Muscle of arm (tissue), 12 donors: ENCODE data around the gene FCRL2. TPM values are rescaled to one million over a fixed set of nuclear protein-coding genes. Genes with fewer than 3 reads are reported as not detected.
A peak's percentile ranks its signal among the peaks of the same experiment; 100 is the strongest.
"Not testable (repeated sequence)": the region's sequence is repeated elsewhere in the genome, so short reads cannot be mapped to it uniquely, and the experiment has no call there.

Experiments
- DNase-seq: peaks from one replicate; pipeline ENCODE4 v3.0.0-alpha.2; 2013
- polyA plus RNA-seq, 12 donors: library from polyadenylated mRNA; unstranded; fragments of 120-200 nt; gene quantifications; one replicate each; pipeline ENCODE4 v1.2.1, GENCODE V29; 2013; ENCODE audit not compliant: insufficient read length in 12 of 12

The FCRL2 gene
- polyA plus RNA-seq, 12 donors = 0.11 to 0.54 (median 0.24) TPM; not detected in 9

DNA sequence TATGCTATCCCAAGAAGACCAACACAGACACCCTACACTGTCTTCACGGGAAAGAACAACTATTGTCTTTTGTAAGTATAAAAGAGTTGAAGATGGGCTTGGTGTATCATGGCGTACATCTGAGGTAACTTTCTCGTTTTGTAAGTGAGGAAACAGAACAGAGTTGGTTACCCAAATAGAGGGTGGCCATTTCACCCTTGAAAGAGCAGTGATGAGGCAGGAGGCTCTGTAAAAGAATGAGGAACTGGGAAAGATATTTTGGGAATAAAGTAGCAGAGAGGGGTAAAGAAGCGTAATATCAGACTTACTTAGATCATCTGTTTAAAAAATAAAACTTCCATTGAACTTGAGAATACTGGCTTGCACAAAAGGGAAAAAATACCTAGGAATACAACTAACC is 18.9 kb downstream of the FCRL2 start:
- no peak for DNase-seq

GRCh38 chr1:157753611-157754010 is 23.3 kb downstream of the FCRL2 start:
- DNase-seq = no peak

- DNase-seq = no peak
These were observed 25.6 kb downstream of the FCRL2 start for GRCh38 chr1:157751283-157751682.

- no peak for DNase-seq
These were observed 28.6 kb downstream of the FCRL2 start for GRCh38 chr1:157748262-157748817.

DNA sequence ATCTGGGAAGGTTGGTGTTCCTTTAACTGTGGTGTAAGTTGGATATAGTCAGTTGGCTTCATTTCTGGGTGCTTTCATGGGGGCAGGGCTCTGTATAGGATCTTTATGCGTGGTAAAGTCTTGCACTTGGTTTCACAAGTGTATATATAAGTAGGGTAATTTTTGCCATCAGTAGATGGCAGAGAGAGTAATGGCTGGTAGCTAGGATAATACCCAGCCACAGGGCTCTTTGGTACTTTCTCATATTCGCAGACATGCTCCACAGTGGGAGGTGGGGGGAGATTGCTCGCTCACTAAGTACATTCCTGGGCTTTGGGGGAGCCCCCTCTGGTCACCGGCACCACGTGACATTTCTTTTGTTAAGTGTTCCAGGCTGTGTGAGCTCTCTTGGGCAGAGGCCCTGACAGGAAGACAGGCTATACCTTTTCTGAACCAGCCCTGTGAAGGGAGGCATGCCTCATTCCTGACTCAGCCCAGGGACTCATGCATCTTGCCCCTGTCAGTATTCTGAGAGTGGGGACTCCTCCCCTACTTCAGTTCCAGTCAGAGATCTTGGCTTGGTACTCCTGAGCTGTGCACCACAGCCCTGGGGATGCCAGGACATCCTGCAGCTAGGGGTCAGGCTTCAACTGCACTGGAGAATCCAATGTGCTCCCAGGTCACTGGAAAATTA is 37.6 kb downstream of the FCRL2 start:
- DNase-seq = no peak

DNA sequence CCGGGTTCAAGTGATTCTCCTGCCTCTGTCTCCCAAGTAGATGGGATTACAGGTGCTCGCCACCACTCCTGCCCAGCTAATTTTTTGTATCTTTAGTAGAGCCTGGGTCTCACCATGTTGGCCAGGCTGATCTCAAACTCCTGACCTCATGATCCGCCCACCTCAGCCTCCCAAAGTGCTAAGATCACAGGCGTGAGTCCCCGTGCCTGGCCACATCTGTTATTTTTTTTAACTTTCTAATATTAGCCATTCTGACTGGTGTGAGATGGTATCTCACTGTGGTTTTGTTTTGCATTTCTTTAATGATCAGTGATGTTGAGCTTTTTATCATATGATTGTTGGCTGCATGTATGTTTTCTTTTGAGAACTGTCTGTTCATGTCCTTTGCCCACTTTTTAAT is 40.9 kb downstream of the FCRL2 start:
- not testable (repeated sequence) for DNase-seq

DNA sequence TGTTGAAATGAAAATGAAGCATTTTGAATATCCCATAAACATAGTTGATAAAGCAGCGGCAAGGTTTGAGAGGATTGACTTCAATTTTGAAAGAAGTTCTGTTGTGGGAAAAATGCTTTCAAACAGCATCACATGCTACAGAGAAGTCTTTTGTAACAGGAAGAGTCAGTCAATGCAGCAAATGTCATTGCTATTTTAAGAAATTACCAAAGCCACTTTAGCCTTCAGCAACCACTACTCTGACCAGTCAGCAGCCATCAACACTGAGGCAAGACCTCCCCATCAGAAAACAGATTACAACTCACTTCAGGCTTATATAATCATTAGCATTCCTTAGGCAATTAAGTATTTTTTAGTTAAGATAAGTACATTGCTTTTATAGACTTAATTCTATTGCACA is 42.6 kb downstream of the FCRL2 start:
- DNase-seq = peak; percentile 5

DNA sequence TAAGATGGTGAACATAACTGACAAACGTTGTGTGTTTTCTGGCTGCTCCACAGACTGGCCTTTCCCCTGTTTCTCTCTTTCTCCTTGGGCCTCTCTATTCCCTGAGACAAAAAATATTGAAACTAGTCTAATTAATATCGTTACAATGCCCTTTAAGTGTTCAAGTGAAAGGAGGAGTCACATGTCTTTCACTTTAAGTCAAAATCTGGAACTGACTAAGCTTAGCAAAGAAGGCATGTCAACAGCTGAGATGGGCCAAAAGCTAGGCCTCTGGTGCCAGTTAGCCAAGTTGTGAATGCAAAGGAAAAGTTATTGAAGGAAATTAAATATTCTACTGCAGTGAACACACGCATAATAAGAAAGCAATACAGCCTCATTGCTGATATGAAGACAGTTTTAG is 44.2 kb downstream of the FCRL2 start:
- no peak for DNase-seq

GRCh38 chr1:157725221-157725577 is 51.7 kb downstream of the FCRL2 start:
- no peak for DNase-seq

- DNase-seq = no peak
These were observed 52.3 kb downstream of the FCRL2 start for GRCh38 chr1:157724537-157725220.

DNA sequence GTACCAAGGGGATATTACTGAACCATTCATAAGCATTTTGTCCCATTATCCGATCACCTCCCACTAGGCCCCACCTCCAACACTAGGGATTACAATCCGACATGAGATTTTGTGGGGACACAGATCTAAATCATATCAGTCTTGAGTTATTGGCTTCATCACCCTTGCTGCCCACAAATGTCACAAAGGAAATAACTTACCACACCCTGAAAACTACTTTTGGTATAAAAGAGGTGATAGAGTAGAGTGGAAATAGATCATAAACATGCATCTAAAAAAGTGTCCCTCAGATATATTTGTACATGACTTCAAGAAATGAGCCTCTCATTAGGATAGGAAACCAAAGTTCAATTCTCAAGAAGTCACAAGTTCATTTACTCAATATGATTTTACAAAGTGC is 53.8 kb downstream of the FCRL2 start:
- DNase-seq = no peak

- no peak for DNase-seq
These were observed 54.9 kb downstream of the FCRL2 start for GRCh38 chr1:157721985-157722384.

GRCh38 chr1:157715736-157716135 is 61.2 kb downstream of the FCRL2 start:
- no peak for DNase-seq

DNA sequence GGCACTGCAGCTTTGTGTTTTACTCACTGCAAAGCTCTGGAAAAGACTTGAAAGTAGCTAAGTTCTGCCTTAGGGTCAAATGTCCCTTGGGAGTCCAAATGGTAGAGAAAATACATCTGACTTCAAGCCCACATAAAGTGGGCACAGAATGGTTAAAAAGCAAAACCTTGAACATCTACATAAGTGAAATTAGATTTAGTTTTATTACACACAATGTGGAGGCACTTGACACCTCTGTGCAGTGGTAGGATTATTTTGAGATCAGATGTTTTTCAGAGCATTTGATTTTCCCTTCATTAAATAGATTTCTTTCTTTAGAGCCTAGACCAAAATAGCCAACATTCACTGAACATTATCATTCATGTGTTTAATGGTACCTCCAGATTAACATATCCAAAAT is 65.1 kb downstream of the FCRL2 start:
- no peak for DNase-seq

DNA sequence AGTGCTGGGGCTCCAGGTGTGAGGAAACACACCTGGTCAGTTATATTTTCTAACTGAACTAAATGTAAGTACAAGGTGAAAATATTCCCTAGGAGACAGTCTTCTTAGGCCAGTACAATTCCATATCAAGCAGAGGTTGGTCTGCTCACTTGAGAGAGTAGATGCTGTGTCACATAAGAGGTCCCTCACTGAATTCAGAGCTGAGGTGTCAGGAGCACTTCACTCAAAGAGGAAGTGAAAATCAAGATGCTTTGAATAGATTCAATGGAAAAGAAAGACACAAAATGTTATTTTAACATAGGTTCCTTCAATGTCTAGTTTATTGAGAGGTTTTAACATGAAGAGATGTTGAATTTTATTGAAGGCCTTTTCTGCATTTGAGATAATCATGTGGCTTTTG is 72.1 kb downstream of the FCRL2 start:
- no peak for DNase-seq

DNA sequence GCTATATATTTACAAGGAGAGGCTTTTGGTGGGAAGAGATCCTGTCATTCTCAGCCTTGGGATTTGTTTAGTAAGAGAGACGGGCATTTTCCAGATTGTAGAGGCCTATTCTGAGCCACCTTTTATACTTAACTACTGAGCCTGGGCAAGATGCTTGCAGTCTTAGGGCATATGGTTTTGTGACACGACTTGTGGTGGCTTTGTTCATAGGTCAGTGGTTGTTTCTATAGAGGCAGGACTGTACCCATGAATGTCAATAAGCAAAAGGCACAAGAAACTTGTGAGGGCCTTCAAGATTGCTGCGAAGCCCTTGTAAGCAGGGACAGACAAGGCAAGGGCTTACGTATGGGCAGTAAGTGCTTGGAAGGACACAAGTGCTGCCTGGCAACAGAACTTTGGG is 73.0 kb downstream of the FCRL2 start:
- no peak for DNase-seq

DNA sequence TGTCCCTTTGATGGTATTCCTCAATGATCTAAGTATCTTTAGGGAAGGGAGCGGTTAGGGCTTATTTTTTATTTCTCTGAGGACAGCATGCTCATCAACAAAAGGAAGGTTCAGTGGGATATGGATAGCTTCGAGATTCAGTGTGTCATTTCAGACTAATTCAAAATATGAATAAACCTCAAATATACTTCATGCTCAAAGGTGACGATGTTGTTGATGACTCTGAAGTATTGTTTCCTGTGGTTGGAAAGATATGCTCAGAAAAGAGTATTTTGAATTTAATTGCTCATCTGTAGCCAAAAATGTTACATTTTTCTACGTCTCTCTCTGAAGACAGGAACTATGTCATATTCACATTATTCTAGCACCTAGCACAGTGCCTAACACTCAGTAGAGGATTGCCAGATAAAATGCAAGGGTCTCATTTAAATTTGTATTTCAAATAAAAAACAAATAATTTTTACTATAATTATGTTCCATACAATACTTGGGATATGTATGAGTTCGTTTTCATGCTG is 74.6 kb downstream of the FCRL2 start:
- DNase-seq = no peak

GRCh38 chr1:157700732-157701131 is 76.2 kb downstream of the FCRL2 start, which contains the start of gene FCRL3:
FCRL3 (minus strand) TSS chr1:157700769; CDS start chr1:157700489, 280 bp downstream.
- DNase-seq = no peak

DNA sequence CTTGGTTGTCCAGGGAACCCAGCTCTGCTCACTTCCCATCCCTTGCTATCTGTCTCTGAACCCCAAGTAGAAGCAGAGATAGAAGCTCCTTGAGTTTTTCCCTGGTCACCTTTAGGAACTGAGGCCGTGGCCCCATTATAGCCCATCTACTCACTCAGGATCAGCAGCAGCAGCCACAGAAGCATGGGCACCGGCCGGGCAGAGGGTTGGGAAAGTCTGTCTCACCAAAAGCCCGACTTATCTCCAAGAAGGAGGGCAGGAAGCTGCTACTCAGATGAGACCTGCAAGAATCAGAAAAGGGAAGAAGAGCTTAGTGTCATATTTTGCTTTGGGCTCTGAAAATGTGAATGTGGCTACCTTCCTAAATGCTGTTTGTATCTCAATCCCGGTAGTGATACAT is 76.6 kb downstream of the FCRL2 start:
- no peak for DNase-seq

DNA sequence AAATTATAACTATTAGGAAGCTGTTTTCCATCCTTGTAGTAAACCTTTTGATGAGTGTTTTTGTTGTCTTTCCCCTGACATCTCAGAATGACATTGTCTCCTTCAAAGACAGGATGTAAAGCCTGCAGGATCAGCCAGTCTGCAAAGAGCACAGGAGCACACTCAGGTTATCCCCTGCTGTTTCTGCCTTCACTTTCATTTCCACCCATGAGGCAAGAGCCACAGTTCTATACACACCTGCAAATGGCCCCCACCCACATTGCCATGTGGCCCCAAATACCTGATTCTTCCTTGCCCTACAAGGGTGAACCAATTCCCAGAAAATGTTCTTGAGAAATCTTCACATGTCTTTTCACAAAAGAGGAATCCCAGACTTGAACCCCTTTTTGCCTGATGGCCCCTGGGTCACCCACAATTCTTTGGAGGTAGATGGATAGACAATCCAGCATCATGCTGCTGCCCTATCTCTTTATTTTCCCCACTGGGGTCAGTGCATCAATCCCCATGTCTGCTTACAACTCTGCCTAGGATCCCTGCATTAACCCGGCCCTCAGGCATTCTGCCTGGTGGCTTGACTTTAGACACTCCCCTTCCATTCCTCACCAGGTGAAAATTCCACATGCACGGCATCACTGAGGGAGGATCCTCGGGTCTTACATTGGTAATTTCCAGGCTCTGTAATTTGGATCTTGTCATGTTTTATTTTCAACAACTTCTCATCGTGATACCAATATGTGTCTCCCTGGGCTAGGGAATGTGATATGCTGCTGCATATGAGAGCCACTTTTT is 79.0 kb downstream of the FCRL2 start:
- DNase-seq = no peak

GRCh38 chr1:157696966-157697628 is 79.8 kb downstream of the FCRL2 start:
- no peak for DNase-seq
